ENCODE results near the gene APC. TPM values are rescaled to one million over a fixed set of nuclear protein-coding genes. Genes with fewer than 3 reads are reported as not detected.
"Not testable (repeated sequence)": the region's sequence is repeated elsewhere in the genome, so short reads cannot be mapped to it uniquely, and the experiment has no call there.

The APC gene
- total RNA-seq, 1 experiment from 2014 or later: 33.7 TPM

DNA sequence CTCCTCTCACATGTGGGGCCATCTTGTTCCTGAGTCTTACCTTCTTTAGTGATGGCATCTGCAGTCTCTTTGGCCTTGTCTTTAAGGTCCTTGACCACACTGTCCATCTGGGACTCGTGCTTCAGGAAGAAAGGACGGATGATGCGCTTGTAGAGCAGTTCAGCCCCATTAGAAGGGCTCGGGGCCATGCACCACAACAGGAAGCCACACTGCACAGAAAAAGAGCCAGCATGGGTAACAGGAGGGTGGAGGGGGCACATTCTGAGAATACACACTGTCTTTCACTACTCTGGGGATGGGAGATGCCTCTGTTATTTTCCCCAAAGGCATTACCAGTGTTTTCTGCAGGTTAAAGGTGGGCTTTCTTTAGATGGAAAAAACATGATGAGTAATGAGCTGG is 149.3 kb downstream of the APC start:
- in situ Hi-C loops (cut with HindIII; ENCODE audit: low pct_unique_long_range_greater_than_20kb, low sequenced_read_pairs): no loop called here
- Histone ChIP-seq H3K27ac (ENCODE audit: low read length) (no peak overlapping the region), H3K36me3 (ENCODE audit: control insufficient read depth, insufficient read depth, low read length) (peaks cover 14% of the 10 kb centered on the region), H3K27me3 (ENCODE audit: control insufficient read depth, insufficient read depth, low read length) (no peaks in the 10 kb centered on the region), H3K4me3 (ENCODE audit: low read depth in 2 of 2, low read length in 2 of 2) (no peak overlapping the region), H3K9me3 (ENCODE audit: control insufficient read depth, insufficient read depth, low read depth, low read length) (no peaks in the 10 kb centered on the region), H3K4me1 (ENCODE audit: control insufficient read depth, insufficient read depth, low read length) (no peaks in the 10 kb centered on the region)
- POLR2A ChIA-PET: no interaction called here
- DNase-seq (ENCODE audit: low read depth, low spot score) (no peak), ATAC-seq (no peak)
- TF ChIP-seq POLR2AphosphoS5 (IDR thresholded peaks at IDR 0.05; ENCODE audit: low read depth, low read length): no peak
- no peak for TF ChIP-seq SIN3A (IDR thresholded peaks at IDR 0.05; ENCODE audit: borderline replicate concordance, insufficient read depth, low read depth, low read length)
- no peak for TF ChIP-seq CTCF (IDR thresholded peaks at IDR 0.05)
- TF ChIP-seq, protein P1, sequence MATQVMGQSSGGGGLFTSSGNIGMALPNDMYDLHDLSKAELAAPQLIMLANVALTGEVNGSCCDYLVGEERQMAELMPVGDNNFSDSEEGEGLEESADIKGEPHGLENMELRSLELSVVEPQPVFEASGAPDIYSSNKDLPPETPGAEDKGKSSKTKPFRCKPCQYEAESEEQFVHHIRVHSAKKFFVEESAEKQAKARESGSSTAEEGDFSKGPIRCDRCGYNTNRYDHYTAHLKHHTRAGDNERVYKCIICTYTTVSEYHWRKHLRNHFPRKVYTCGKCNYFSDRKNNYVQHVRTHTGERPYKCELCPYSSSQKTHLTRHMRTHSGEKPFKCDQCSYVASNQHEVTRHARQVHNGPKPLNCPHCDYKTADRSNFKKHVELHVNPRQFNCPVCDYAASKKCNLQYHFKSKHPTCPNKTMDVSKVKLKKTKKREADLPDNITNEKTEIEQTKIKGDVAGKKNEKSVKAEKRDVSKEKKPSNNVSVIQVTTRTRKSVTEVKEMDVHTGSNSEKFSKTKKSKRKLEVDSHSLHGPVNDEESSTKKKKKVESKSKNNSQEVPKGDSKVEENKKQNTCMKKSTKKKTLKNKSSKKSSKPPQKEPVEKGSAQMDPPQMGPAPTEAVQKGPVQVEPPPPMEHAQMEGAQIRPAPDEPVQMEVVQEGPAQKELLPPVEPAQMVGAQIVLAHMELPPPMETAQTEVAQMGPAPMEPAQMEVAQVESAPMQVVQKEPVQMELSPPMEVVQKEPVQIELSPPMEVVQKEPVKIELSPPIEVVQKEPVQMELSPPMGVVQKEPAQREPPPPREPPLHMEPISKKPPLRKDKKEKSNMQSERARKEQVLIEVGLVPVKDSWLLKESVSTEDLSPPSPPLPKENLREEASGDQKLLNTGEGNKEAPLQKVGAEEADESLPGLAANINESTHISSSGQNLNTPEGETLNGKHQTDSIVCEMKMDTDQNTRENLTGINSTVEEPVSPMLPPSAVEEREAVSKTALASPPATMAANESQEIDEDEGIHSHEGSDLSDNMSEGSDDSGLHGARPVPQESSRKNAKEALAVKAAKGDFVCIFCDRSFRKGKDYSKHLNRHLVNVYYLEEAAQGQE (IDR thresholded peaks at IDR 0.05; ENCODE audit: insufficient read depth in 1 of 2, low read depth in 2 of 2, low read length in 1 of 2): no peak
- TF ChIP-seq TCF7L2 (IDR thresholded peaks at IDR 0.05; ENCODE audit: low read depth, low read length): no peak
- intact Hi-C loops (cut with micrococcal nuclease; ENCODE audit: unreplicated experiment): no loop called here
- CTCF ChIA-PET: no interaction called here
- no TSS peak for BruUV-seq (replicated peaks)

- H3K27ac ChIP-seq (ENCODE audit: low read length); intact Hi-C loops (cut with micrococcal nuclease; ENCODE audit: unreplicated experiment); DNase-seq (ENCODE audit: low read depth, low spot score); BruUV-seq (replicated peaks); CTCF ChIA-PET; H3K4me1 ChIP-seq (ENCODE audit: control insufficient read depth, insufficient read depth, low read length); ATAC-seq; H3K27me3 ChIP-seq (ENCODE audit: control insufficient read depth, insufficient read depth, low read length); in situ Hi-C loops (cut with HindIII; ENCODE audit: low pct_unique_long_range_greater_than_20kb, low sequenced_read_pairs); H3K9me3 ChIP-seq (ENCODE audit: control insufficient read depth, insufficient read depth, low read depth, low read length); H3K4me3 ChIP-seq (ENCODE audit: low read depth in 2 of 2, low read length in 2 of 2); H3K36me3 ChIP-seq (ENCODE audit: control insufficient read depth, insufficient read depth, low read length); POLR2A ChIA-PET: not testable (repeated sequence)
These were observed 154.4 kb downstream of the APC start for GRCh38 chr5:112892066-112892465.

DNA sequence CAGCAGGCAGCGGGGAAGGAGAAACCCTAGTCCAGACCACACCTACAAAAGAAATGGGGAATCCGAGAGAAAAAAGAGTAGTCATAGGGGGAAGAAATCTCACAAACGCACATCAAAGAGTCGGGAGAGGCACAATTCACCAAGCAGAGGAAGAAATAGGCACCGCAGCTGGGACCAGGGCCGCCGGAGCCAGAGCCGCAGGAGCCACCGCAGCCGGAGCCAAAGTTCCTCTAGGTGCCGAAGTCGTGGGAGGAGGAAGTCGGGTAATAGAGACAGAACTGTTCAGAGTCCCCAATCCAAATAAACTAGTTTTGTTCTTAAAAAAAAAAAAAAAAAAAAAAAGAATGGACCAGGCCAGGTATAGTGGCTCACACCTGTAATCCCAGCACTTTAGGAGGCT is 155.1 kb downstream of the APC start:
- Histone ChIP-seq H3K27ac (ENCODE audit: low read length) (no peak overlapping the region), H3K27me3 (ENCODE audit: control insufficient read depth, insufficient read depth, low read length) (no peaks in the 10 kb centered on the region), H3K4me3 (ENCODE audit: low read depth in 2 of 2, low read length in 2 of 2) (no peak overlapping the region), H3K9me3 (ENCODE audit: control insufficient read depth, insufficient read depth, low read depth, low read length) (no peaks in the 10 kb centered on the region), H3K4me1 (ENCODE audit: control insufficient read depth, insufficient read depth, low read length) (no peaks in the 10 kb centered on the region), H3K36me3 (ENCODE audit: control insufficient read depth, insufficient read depth, low read length) (peaks cover 6% of the 10 kb centered on the region; the same call in 1 of the 2 replicates)
- TF ChIP-seq, protein P1 (IDR thresholded peaks at IDR 0.05; ENCODE audit: insufficient read depth in 1 of 2, low read depth in 2 of 2, low read length in 1 of 2): no peak
- TF ChIP-seq CTCF (IDR thresholded peaks at IDR 0.05): no peak
- TF ChIP-seq SIN3A (IDR thresholded peaks at IDR 0.05; ENCODE audit: borderline replicate concordance, insufficient read depth, low read depth, low read length): no peak
- no peak for TF ChIP-seq TCF7L2 (IDR thresholded peaks at IDR 0.05; ENCODE audit: low read depth, low read length)
- no peak for TF ChIP-seq POLR2AphosphoS5 (IDR thresholded peaks at IDR 0.05; ENCODE audit: low read depth, low read length)
- intact Hi-C loops (cut with micrococcal nuclease; ENCODE audit: unreplicated experiment): no loop called here
- no TSS peak for BruUV-seq (replicated peaks)
- CTCF ChIA-PET: no interaction called here
- POLR2A ChIA-PET: no interaction called here
- in situ Hi-C loops (cut with HindIII; ENCODE audit: low pct_unique_long_range_greater_than_20kb, low sequenced_read_pairs): no loop called here
- no peak for DNase-seq (ENCODE audit: low read depth, low spot score)
- ATAC-seq: no peak
